Esophagus squamous epithelium (tissue), 4 donors: ENCODE measurements around the gene MS4A10.

Experiments
- CTCF ChIP-seq, 6 experiments: fragments of 450-650 bp in 4 of 6; fragments of 200-600 bp in 2 of 6; sonication (generic) in 2 of 6; IDR thresholded peaks; one replicate each; pipeline ENCODE4 v1.5.1; 2016 to 2019; ENCODE audit warnings: antibody characterized with exemption in 6 of 6, mild to moderate bottlenecking in 4 of 6, moderate library complexity in 4 of 6
- POLR2A ChIP-seq, 4 donors: fragments of 450-650 bp; IDR thresholded peaks; one replicate each; pipeline ENCODE4 v1.6.1; 2017; ENCODE audit warnings: antibody characterized with exemption in 4 of 4, mild to moderate bottlenecking in 4 of 4, moderate library complexity in 3 of 4

- TF ChIP-seq CTCF (IDR thresholded peaks at IDR 0.05) (no peak), POLR2A (IDR thresholded peaks at IDR 0.05) (no peak)
These were observed at the start of gene MS4A10 for GRCh38 chr11:60785136-60785535.
